T47D (cell line): ENCODE results near the gene CAPN15.

ENCODE experiments used
- DNase-seq, 2 experiments: peaks; one replicate each; pipeline versions ENCODE4 v3.0.0 to v3.0.0-alpha.2; 2011 to 2012; ENCODE audit warnings: low read depth in 1 of 2, low spot score in 1 of 2
- JUND ChIP-seq: IDR thresholded peaks from 2 replicates; pipeline ENCODE4 v1.6.1; 2012; ENCODE audit warnings: low read depth
- in situ Hi-C: cut with HindIII; loops from 2 replicates; pipeline ENCODE4 v1.10.0; 2016; ENCODE audit warnings: low sequenced_read_pairs, low pct_unique_long_range_greater_than_20kb

The CAPN15 gene

DNA sequence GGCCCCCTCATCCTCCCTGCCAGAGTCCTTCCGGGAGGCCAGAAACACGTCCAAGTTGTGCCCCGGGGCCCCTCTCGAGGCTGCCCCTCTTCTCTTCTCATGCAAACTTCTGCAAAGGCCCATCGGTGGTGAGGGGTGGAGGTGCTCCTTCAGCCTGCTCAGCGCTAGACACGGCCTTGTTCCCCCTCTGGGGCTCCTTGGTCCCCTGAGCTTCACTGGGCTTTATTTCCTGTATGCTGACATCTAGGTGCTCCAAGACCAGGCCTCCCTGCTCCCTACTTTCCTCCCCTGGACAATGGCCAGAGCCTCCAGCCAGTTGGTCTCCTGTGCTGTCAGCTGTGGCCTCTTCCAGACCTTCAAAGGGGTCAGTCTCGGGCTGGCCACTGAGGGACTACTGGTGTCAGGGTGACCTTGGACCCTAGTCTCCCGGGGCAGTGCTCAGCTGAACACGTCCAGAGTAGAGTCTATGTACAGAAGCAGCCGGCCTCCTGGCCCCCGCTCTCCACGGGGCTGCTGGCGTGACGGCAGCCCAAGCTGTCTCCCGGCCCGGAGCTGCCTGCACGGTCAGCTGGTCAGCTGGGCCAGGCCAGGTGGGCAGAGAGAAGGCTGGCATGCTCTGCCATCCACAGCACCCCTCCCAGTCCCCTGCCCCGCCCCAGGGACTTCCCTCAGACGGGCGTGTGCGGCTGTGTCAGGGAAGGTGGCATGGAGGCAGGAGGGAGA is 30.9 kb downstream of the CAPN15 start:
- no peak for TF ChIP-seq JUND
- no peak for DNase-seq
- in situ Hi-C loops: no loop called here

- in situ Hi-C loops: no loop called here
- no peak for DNase-seq
- TF ChIP-seq JUND: no peak
These were observed 31.5 kb downstream of the CAPN15 start for GRCh38 chr16:559021-559380.

DNA sequence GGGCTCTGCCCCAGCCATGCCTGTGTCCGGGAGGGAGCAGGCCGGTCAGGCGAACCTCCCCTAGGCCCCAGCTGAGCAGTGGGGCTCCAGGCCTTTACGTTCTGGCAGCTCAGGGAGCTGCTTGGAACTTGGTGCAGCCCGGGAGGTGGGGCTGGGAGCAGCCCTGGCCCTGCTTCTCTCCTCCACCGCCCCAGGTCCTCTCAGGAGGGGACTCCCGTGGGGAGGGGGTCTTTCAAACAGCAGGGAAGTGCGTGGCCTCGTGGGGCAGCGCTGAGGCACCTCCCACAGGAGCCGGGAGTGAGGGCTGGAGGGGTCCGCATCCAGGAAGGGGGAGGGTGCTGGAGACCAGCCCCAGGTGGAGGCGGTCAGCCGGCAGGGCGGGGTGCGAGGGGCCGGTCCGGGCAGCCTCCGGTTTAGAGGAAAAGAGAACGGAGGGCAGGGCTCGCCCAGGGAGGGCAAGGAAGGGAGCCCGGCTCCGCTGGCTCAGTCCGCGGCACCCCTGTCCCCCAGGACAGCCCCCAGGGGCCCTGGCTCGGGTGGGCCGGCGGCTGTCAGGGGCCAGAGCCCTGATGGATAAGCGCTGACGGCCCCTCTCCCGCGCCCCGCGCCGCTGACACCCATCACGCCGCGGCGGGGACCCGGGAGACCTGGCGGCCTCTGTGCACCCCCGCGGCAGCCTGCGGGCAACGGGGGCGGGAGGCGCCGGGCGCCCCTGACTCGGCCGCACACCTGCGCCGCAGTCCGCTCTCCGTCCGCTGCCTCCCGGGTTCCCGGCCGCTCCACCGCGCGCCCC is 32.1 kb downstream of the CAPN15 start:
- no peak for DNase-seq
- no peak for TF ChIP-seq JUND
- in situ Hi-C loops: no loop called here

DNA sequence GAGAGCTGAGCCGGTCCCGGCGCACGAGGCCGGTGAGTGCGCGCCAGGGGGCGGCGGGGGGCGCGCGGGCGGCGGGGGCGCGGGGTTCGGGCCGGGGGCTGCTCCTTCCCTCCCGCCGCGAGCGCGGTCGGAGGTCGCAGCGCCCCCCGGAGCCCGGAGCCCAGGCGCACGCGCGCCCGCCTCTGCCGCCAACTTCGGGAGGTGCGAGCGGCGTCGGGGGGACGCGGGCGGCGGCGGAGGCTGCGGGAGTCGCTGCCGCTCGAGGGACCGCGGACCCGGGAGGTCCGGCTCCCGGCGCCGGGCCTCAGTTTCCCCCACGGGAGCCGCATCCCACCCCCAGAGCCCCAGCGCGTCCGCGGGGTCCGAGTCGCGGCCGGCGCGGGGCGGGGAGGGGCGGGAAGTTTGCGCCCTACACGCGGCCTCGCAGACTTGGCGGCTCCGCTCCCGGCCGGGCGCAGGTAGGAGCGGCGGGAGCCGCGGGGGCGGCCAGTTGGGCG is 32.7 kb downstream of the CAPN15 start, which contains the start of gene PRR35:
PRR35 (plus strand) TSS at position 191 of the 497 bp plus-strand sequence. CDS start 2,901 bp downstream, outside the sequence.
- in situ Hi-C loops: no loop called here
- no peak for DNase-seq
- no peak for TF ChIP-seq JUND

DNA sequence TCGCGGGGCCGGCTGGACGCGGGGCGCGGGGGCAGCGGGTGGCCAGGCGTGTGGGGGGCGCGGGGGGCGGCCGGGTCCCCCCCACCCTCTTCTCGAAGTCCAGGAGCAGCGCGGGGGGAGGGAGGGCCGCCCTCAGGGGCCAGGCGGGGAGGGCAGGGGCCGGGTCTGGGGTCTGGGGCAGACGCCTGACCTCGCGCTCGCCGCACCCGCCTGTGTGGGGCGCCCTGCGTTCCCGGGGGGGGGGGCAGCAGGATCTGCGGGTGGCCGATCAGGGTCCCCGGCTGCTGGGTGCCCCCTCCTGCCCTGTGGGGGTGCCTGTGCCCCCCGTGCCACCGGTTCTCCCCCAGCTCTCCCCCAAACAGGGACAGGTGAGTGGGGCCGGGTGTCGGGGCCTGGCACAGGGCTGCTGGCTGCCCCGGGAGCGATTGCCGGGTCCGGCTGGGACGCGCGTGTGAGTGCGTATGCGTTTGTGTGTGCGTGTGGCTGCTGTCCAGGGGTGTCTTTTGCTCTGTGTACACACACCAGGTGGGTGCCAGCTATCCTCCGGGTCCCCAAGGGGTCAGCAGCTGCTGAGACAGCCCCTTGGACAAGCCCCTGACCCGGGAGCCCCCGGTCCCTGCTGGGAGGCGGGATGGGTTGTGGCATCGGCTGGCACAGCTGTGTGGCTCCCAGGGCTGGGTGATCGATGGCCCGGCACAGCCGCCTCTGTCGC is 33.3 kb downstream of the CAPN15 start:
- no peak for TF ChIP-seq JUND
- in situ Hi-C loops: no loop called here
- DNase-seq: no peak

DNA sequence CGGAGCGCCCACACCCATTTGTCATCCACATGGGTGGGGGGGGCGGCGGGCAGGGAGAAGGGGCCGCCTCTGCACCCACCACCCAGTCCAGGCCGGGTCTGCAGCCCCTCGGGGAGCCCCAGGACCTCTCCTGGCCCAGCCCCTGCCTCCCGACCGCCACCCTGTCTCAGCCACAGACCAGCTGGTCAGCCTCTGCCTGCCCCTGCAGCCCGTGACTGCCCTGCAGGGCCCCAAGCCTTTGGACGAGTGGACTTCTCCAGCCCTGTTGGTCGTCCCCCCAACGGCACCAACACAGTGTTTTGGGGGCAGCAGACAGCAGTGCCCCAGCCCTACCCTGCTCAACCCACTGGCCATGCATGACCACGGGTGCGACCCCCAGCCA is 33.9 kb downstream of the CAPN15 start:
- in situ Hi-C loops: no loop called here
- no peak for TF ChIP-seq JUND

DNA sequence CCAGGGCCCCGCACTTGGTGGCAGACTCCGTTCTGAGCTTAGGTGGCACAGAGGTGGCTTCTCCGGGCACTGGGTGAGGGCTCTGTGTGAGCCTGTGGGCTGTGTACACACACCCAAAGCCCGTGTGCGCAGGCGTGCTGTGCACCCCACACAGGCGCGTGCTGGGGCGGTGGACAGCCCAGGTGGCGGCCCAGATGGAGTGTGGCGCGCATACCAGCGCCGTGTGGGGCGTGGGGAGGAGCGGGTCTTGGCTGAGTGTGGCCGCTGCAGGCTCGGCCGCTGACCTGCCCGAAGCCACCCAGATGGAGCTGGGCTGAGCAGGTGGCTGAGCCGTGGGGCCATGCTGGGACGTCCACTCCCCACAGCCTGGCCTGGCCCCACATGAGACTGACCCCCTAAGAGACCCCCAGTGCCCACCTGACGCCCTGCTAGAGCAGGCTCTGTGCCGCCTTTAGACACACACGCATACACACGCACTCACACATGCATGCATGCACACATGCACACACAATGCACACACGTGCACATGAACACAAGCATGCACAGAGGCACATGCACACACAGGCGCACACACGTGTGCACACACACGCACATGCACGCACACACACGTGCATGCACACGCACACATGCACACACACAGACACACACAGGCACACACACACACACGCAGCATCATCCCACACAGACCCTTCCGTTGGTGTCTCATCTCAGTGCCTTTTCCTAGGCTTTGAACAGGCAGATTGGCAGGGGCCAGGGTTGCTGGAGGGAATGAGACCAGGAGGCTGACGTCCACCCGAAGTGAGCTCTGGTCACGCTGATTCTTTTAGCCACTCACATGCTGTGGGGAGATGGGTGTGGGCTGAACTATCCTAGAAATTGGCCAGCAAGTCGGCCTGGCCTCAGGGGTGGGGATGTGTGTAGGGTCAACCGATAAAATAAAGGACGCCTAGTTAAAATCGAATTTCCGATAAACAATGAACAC is 34.7 kb downstream of the CAPN15 start:
- no peak for TF ChIP-seq JUND
- DNase-seq: no peak
- in situ Hi-C loops: no loop called here

More for the DNA sequence above, 33.9 kb downstream of the CAPN15 start:
- no peak for DNase-seq

GRCh38 chr16:563072-563644 is 35.6 kb downstream of the CAPN15 start:
- in situ Hi-C loops: no loop called here
- no peak for DNase-seq
- TF ChIP-seq JUND: no peak

DNA sequence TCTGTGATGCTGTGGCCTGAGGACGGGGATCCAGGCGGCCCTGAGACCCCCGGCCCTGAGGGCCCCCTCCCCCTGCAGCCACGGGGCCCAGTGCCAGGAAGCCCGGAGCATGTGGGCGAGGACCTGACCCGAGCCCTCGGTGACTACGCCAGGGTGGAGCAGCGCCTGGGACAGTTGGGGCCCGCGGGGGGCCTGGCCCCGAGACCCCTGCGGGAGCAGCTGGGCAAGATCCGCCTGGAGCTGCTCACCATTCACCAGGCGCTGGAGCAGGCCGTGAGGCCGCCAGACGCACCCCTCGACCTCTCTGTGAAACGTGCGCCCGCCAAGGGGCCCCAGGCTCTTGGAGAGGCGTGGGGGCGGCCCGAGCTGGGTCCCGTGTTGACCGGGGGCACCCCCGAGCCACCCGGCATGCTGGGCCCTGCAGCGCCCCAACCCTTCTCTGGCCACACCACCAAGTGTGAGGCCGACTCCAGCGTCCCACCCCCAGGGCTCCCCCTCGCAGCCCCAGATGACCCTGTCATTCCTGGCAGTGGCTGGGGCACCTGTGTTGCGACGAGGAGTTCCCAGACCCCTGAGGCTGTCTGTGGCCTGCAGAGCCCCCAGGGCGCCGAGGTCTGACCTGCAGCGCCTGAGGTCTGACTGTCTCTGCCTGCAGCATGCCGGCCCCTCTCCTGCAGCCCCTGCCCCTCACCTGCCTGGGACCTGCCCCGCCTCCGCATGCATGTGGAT is 37.3 kb downstream of the CAPN15 start:
- no peak for TF ChIP-seq JUND
- no peak for DNase-seq
- in situ Hi-C loops: no loop called here

- no peak for TF ChIP-seq JUND
- peak; percentile 56 to 85 for DNase-seq
- in situ Hi-C loops: no loop called here
These were observed 38.2 kb downstream of the CAPN15 start for GRCh38 chr16:565419-566330.
